Astrocyte (in vitro differentiated cells and primary cell): ENCODE measurements around the gene ZBTB7C. TPM values are rescaled to one million over a fixed set of nuclear protein-coding genes. Genes with fewer than 3 reads are reported as not detected.

Experiments used
- DNase-seq: peaks from one replicate; pipeline ENCODE4 v3.0.0-alpha.2; 2010; ENCODE audit warnings: low read depth
- FAIRE-seq: peaks from 2 replicates; lab custom pipeline; 2011; peaks lifted over from hg19 to GRCh38; lab: Jason Lieb, UNC
- H2AFZ ChIP-seq: 2 replicates; pipeline ENCODE4 v1.6.0; 2012; ENCODE audit warnings: low read depth, low read length, inconsistent platforms
- H3K27ac ChIP-seq: 2 replicates; pipeline ENCODE4 v1.5.1; 2011; ENCODE audit warnings: low read depth, low read length, inconsistent platforms
- H3K27me3 ChIP-seq: 2 replicates; pipeline ENCODE4 v1.6.0; 2011; ENCODE audit warnings: low read length, inconsistent platforms; ENCODE audit not compliant: insufficient read depth
- H3K36me3 ChIP-seq: 2 replicates; pipeline ENCODE4 v1.5.1; 2011; ENCODE audit warnings: low read length, inconsistent platforms; ENCODE audit not compliant: insufficient read depth
- H3K4me1 ChIP-seq: 2 replicates; pipeline ENCODE4 v1.5.1; 2011; ENCODE audit warnings: low read length, inconsistent platforms; ENCODE audit not compliant: insufficient read depth
- H3K4me2 ChIP-seq: 2 replicates; pipeline ENCODE4 v1.6.0; 2012; ENCODE audit warnings: low read length, inconsistent platforms
- H3K4me3 ChIP-seq: 2 replicates; pipeline ENCODE4 v1.5.1; 2011; ENCODE audit warnings: low read depth, mild to moderate bottlenecking, low read length, inconsistent platforms; ENCODE audit not compliant: insufficient read depth
- H3K79me2 ChIP-seq: 2 replicates; pipeline ENCODE4 v1.6.0; 2012; ENCODE audit warnings: mild to moderate bottlenecking, low read length, inconsistent platforms; ENCODE audit not compliant: insufficient read depth
- H3K9ac ChIP-seq: 2 replicates; pipeline ENCODE4 v1.6.0; 2012; ENCODE audit warnings: mild to moderate bottlenecking, low read length, inconsistent platforms
- H3K9me3 ChIP-seq: 2 replicates; pipeline ENCODE4 v1.5.1; 2012; ENCODE audit warnings: low read depth, mild to moderate bottlenecking, low read length, inconsistent platforms; ENCODE audit not compliant: insufficient read depth
- H4K20me1 ChIP-seq: 2 replicates; pipeline ENCODE4 v1.6.0; 2012; ENCODE audit warnings: low read length, inconsistent platforms; ENCODE audit not compliant: insufficient read depth
- H3K27ac Mint-ChIP-seq: one replicate; pipeline ENCODE4 v1.8.0; 2021; ENCODE audit warnings: mild to moderate bottlenecking, mixed read lengths; ENCODE audit not compliant: unreplicated experiment
- H3K27me3 Mint-ChIP-seq: one replicate; pipeline ENCODE4 v1.8.0; 2021; ENCODE audit warnings: low read depth, mixed read lengths; ENCODE audit not compliant: unreplicated experiment
- H3K36me3 Mint-ChIP-seq: one replicate; pipeline ENCODE4 v1.8.0; 2021; ENCODE audit warnings: low read depth, mixed read lengths; ENCODE audit not compliant: unreplicated experiment
- H3K4me1 Mint-ChIP-seq: one replicate; pipeline ENCODE4 v1.8.0; 2021; ENCODE audit warnings: low read depth, mixed read lengths; ENCODE audit not compliant: unreplicated experiment
- H3K4me3 Mint-ChIP-seq: one replicate; pipeline ENCODE4 v1.8.0; 2021; ENCODE audit warnings: mild to moderate bottlenecking, moderate library complexity, mixed read lengths; ENCODE audit not compliant: unreplicated experiment
- H3K9me3 Mint-ChIP-seq: one replicate; pipeline ENCODE4 v1.8.0; 2021; ENCODE audit warnings: mild to moderate bottlenecking, mixed read lengths; ENCODE audit not compliant: unreplicated experiment
- CTCF ChIP-seq: IDR thresholded peaks from 2 replicates; pipeline ENCODE4 v1.5.1; 2011; ENCODE audit warnings: low read depth, mild to moderate bottlenecking, inconsistent platforms, low read length, moderate library complexity; ENCODE audit not compliant: insufficient read depth
- EZH2 ChIP-seq: IDR thresholded peaks from 2 replicates; pipeline ENCODE4 v1.6.1; 2012; ENCODE audit warnings: mild to moderate bottlenecking, low read length, inconsistent platforms; ENCODE audit not compliant: insufficient read depth
- total RNA-seq: library from RNA; stranded (reverse); gene quantifications from 2 replicates; pipeline ENCODE4 v1.2.1, GENCODE V29; 2021

Gene ZBTB7C
- total RNA-seq, 1 donor from 2014 or later, result 1.0 TPM

- H3K4me3 Mint-ChIP-seq, result no peak overlapping the region
- Histone ChIP-seq H3K79me2 (no peaks in the 10 kb centered on the region), H3K4me3 (no peak overlapping the region), H3K27ac (no peak overlapping the region), H3K36me3 (no peaks in the 10 kb centered on the region), H2AFZ (no peak overlapping the region), H4K20me1 (no peaks in the 10 kb centered on the region), H3K9me3 (no peaks in the 10 kb centered on the region), H3K4me2 (no peak overlapping the region), H3K9ac (no peak overlapping the region), H3K27me3 (peaks cover 16% of the 10 kb centered on the region), H3K4me1 (no peaks in the 10 kb centered on the region)
- peaks cover 6% of the 10 kb centered on the region for H3K9me3 Mint-ChIP-seq
- TF ChIP-seq EZH2 (no peak), CTCF (no peak)
- peaks cover 11% of the 10 kb centered on the region for H3K4me1 Mint-ChIP-seq
- no peak overlapping the region for H3K27ac Mint-ChIP-seq
- H3K27me3 Mint-ChIP-seq, result peaks cover 27% of the 10 kb centered on the region
- no peak for FAIRE-seq
- DNase-seq, result peak; percentile 52
- H3K36me3 Mint-ChIP-seq, result peaks cover 2% of the 10 kb centered on the region
Measured at GRCh38 chr18:48374423-48375149, 34.6 kb downstream of the ZBTB7C start.

GRCh38 chr18:48371854-48372602 is 37.2 kb downstream of the ZBTB7C start:
- Histone ChIP-seq H3K36me3 (no peaks in the 10 kb centered on the region), H2AFZ (no peak overlapping the region), H3K4me3 (no peak overlapping the region), H3K4me1 (no peaks in the 10 kb centered on the region), H3K4me2 (no peak overlapping the region), H3K9me3 (no peaks in the 10 kb centered on the region), H3K27me3 (peaks cover 16% of the 10 kb centered on the region), H3K27ac (no peak overlapping the region), H4K20me1 (no peaks in the 10 kb centered on the region), H3K79me2 (no peaks in the 10 kb centered on the region), H3K9ac (no peak overlapping the region)
- no peak overlapping the region for H3K27ac Mint-ChIP-seq
- peaks cover 21% of the 10 kb centered on the region for H3K27me3 Mint-ChIP-seq
- peaks cover 6% of the 10 kb centered on the region for H3K9me3 Mint-ChIP-seq
- TF ChIP-seq EZH2 (no peak), CTCF (no peak)
- H3K4me1 Mint-ChIP-seq, result peaks cover 8% of the 10 kb centered on the region
- FAIRE-seq, result no peak
- peaks cover 2% of the 10 kb centered on the region for H3K36me3 Mint-ChIP-seq
- no peak for DNase-seq
- H3K4me3 Mint-ChIP-seq, result no peak overlapping the region

DNA sequence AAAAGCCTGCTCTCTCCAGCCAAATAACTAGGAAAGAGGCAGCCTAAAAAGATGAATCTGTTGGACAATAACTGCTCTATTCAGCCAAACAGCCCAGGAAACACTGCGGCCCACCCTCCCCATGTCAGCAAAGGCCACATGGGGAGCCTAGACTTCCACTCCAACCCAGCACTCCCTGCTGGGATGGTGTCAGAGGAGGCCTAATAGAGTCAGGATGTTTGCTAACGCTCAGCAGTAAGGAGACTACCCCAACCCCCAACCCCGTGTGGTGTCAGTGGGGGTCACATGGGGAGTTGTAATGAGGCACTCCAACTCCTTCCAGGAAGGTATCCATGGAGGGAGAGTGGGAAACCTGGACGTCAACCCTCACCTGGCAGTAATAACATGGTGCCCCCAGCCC is 41.6 kb downstream of the ZBTB7C start:
- Mint-ChIP-seq H3K9me3 (peaks cover 2% of the 10 kb centered on the region), H3K4me1 (peaks cover 2% of the 10 kb centered on the region), H3K4me3 (no peak overlapping the region), H3K27me3 (peaks cover 7% of the 10 kb centered on the region), H3K27ac (no peak overlapping the region), H3K36me3 (no peaks in the 10 kb centered on the region)
- Histone ChIP-seq H3K36me3 (no peaks in the 10 kb centered on the region), H3K4me1 (no peaks in the 10 kb centered on the region), H4K20me1 (no peaks in the 10 kb centered on the region), H2AFZ (no peak overlapping the region), H3K27ac (no peak overlapping the region), H3K79me2 (no peaks in the 10 kb centered on the region), H3K27me3 (no peaks in the 10 kb centered on the region), H3K4me2 (no peak overlapping the region), H3K9ac (no peak overlapping the region), H3K9me3 (no peaks in the 10 kb centered on the region), H3K4me3 (no peak overlapping the region)
- DNase-seq, result no peak
- no peak for FAIRE-seq
- TF ChIP-seq EZH2, result no peak
- no peak for TF ChIP-seq CTCF
